Sigmoid colon (tissue), 4 donors: ENCODE measurements around the gene RNASE7.

Experiments
- EP300 ChIP-seq, 4 donors: sonication (generic); formaldehyde crosslinking; IDR thresholded peaks; one replicate each; pipeline ENCODE4 v1.6.1; 2017; ENCODE audit warnings: antibody characterized with exemption in 4 of 4
- POLR2A ChIP-seq, 2 donors: fragments of 450-650 bp; IDR thresholded peaks; one replicate each; pipeline ENCODE4 v1.6.1; 2016; ENCODE audit warnings: antibody characterized with exemption in 2 of 2, mild to moderate bottlenecking in 2 of 2, moderate library complexity in 2 of 2
- POLR2AphosphoS5 ChIP-seq, 4 donors: sonication (generic); formaldehyde crosslinking; IDR thresholded peaks; one replicate each; pipeline ENCODE4 v1.6.1; 2017; ENCODE audit warnings: antibody characterized with exemption in 4 of 4

- no peak for TF ChIP-seq POLR2A (IDR thresholded peaks at IDR 0.05)
- TF ChIP-seq EP300 (IDR thresholded peaks at IDR 0.05) = no peak
- TF ChIP-seq POLR2AphosphoS5 (IDR thresholded peaks at IDR 0.05) = no peak
These were observed 16.7 kb downstream of the RNASE7 start for GRCh38 chr14:21058903-21059302.
